Testis (tissue), 2 donors: Measurements from ENCODE around the gene MYO18B.

Source experiments
- POLR2A ChIP-seq: fragments of 450-650 bp; IDR thresholded peaks from one replicate; pipeline ENCODE4 v1.6.1; 2017; ENCODE audit warnings: antibody characterized with exemption, mild to moderate bottlenecking, moderate library complexity
- TF ChIP-seq, protein P1 (sequence below), 3 experiments: fragments of 450-650 bp in 2 of 3; fragments of 200-600 bp in 1 of 3; sonication (generic) in 1 of 3; IDR thresholded peaks; one replicate each; pipeline ENCODE4 v1.5.1; 2016 to 2019; ENCODE audit warnings: antibody characterized with exemption in 3 of 3, mild to moderate bottlenecking in 2 of 3, moderate library complexity in 1 of 3

DNA sequence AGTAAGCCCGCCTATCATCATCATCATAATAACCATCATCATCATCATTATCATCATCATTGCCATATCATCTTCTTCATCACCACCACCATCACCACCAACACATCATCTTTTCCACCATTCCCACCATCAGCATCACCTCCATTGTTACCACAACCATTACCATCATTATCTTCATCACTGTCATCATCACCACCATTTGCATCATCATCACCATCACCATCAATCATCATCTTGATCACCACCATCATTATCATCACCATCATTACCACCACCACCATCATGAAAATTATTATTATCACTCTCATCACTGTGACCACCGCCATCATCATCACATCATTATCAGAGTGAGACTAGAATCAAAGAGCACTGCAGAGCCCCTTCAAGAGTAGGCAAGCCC lies 227.9 kb downstream of the MYO18B start:
- no peak for TF ChIP-seq POLR2A
- TF ChIP-seq, protein P1, sequence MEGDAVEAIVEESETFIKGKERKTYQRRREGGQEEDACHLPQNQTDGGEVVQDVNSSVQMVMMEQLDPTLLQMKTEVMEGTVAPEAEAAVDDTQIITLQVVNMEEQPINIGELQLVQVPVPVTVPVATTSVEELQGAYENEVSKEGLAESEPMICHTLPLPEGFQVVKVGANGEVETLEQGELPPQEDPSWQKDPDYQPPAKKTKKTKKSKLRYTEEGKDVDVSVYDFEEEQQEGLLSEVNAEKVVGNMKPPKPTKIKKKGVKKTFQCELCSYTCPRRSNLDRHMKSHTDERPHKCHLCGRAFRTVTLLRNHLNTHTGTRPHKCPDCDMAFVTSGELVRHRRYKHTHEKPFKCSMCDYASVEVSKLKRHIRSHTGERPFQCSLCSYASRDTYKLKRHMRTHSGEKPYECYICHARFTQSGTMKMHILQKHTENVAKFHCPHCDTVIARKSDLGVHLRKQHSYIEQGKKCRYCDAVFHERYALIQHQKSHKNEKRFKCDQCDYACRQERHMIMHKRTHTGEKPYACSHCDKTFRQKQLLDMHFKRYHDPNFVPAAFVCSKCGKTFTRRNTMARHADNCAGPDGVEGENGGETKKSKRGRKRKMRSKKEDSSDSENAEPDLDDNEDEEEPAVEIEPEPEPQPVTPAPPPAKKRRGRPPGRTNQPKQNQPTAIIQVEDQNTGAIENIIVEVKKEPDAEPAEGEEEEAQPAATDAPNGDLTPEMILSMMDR (IDR thresholded peaks at IDR 0.05): no peak
